Upper lobe of right lung (tissue), 1 donor: Measurements from ENCODE around the gene SNX12. TPM values are rescaled to one million over a fixed set of nuclear protein-coding genes. Genes with fewer than 3 reads are reported as not detected.

ENCODE experiments used
- ATAC-seq: fragments of 200-7000 bp; cut with Tn5 transposase; one replicate; pipeline ENCODE4 v1.9.1; 2020; ENCODE audit warnings: mild to moderate bottlenecking, moderate library complexity
- DNase-seq: peaks from one replicate; pipeline ENCODE4 v3.0.0-alpha.2; 2020
- H3K27ac ChIP-seq: fragments of 200-600 bp; one replicate; pipeline ENCODE4 v1.8.0; 2022
- H3K27me3 ChIP-seq: fragments of 200-600 bp; one replicate; pipeline ENCODE4 v1.8.0; 2022; ENCODE audit warnings: mild to moderate bottlenecking
- H3K36me3 ChIP-seq: fragments of 200-600 bp; one replicate; pipeline ENCODE4 v1.8.0; 2022
- H3K4me1 ChIP-seq: fragments of 200-600 bp; one replicate; pipeline ENCODE4 v1.8.0; 2022
- H3K4me3 ChIP-seq: fragments of 200-600 bp; one replicate; pipeline ENCODE4 v1.8.0; 2022; ENCODE audit warnings: mild to moderate bottlenecking
- H3K9me3 ChIP-seq: fragments of 200-600 bp; one replicate; pipeline ENCODE4 v1.8.0; 2022
- CTCF ChIP-seq: fragments of 200-600 bp; IDR thresholded peaks from one replicate; pipeline ENCODE4 v1.8.0; 2022; ENCODE audit warnings: antibody characterized with exemption
- intact Hi-C: fragments of 100-400 bp; cut with DNase I; formaldehyde crosslinking; loops from one replicate; pipeline ENCODE4 v1.11.0; 2022
- long read RNA-seq: library from polyadenylated mRNA; unstranded; transcript quantifications from one replicate; pipeline ENCODE4 v2.0.0, GENCODE V29; 2021
- total RNA-seq: library from RNA; stranded (reverse); fragmentation: NEBNext Ultra II Directional; extraction: Animal tissue kit (Norgen Biotek cat#: 25700); gene quantifications from one replicate; pipeline ENCODE4 v1.2.1, GENCODE V29; 2021
- donor health status: DM: no; HTN: yes; CAD: no; lungs with severe emphysema.

Gene SNX12
- total RNA-seq: 53.6 TPM
- long read RNA-seq, partial matches to known transcripts: 0 of 11 reads
- long read RNA-seq, other reads (novel, unspliced or antisense): 10 of 11 reads

GRCh38 chrX:71068044-71068918, at the start of gene SNX12:
TSS of gene SNX12 (minus strand) at chrX:71068334. CDS start at chrX:71068306, 28 bp downstream.
- ATAC-seq (peak; percentile 100), DNase-seq (peak; percentile 93)
- no peaks in the 10 kb centered on the region for H3K9me3 ChIP-seq
- H3K4me3 ChIP-seq: peak within 1 kb of the TSS; percentile 62
- TF ChIP-seq CTCF: no peak
- H3K4me1 ChIP-seq: peaks cover 4% of the 10 kb centered on the region
- H3K27ac ChIP-seq: peak within 1 kb of the TSS; percentile 82
- no peaks in the 10 kb centered on the region for H3K27me3 ChIP-seq
- H3K36me3 ChIP-seq: no peaks in the 10 kb centered on the region
- intact Hi-C loops: no loop called here

- no peak for ATAC-seq
- Histone ChIP-seq H3K36me3 (peaks cover 13% of the 10 kb centered on the region), H3K27ac (no peak overlapping the region)
Observed at GRCh38 chrX:71117358-71117757, 49.2 kb upstream of the SNX12 start.

GRCh38 chrX:71111921-71112431, 43.8 kb upstream of the SNX12 start:
- Histone ChIP-seq H3K27me3 (no peaks in the 10 kb centered on the region), H3K27ac (peak overlapping the region; percentile 42), H3K4me3 (peak overlapping the region; percentile 26), H3K4me1 (no peaks in the 10 kb centered on the region), H3K36me3 (no peaks in the 10 kb centered on the region), H3K9me3 (no peaks in the 10 kb centered on the region)
- no peak for TF ChIP-seq CTCF
- ATAC-seq (no peak), DNase-seq (no peak)
- intact Hi-C loops: no loop called here

More at GRCh38 chrX:71117358-71117757, 49.2 kb upstream of the SNX12 start:
- DNase-seq: no peak
- TF ChIP-seq CTCF: no peak
- Histone ChIP-seq H3K9me3 (no peaks in the 10 kb centered on the region), H3K4me3 (no peak overlapping the region), H3K27me3 (no peaks in the 10 kb centered on the region), H3K4me1 (no peaks in the 10 kb centered on the region)
- intact Hi-C loops: no loop called here

- intact Hi-C loops: no loop called here
- Histone ChIP-seq H3K27ac (peak within 1 kb of the TSS; percentile 42), H3K4me1 (no peaks in the 10 kb centered on the region), H3K9me3 (no peaks in the 10 kb centered on the region), H3K27me3 (no peaks in the 10 kb centered on the region), H3K36me3 (no peaks in the 10 kb centered on the region), H3K4me3 (peak within 1 kb of the TSS; percentile 26)
- peak; percentile 82 for ATAC-seq
- DNase-seq: no peak
- no peak for TF ChIP-seq CTCF
Observed at GRCh38 chrX:71111141-71111843, 43.2 kb upstream of the SNX12 start, which contains the start of gene IL2RG. TSS of gene IL2RG (minus strand) at chrX:71111577. CDS start at chrX:71111539, 38 bp downstream.

GRCh38 chrX:71109051-71109450, 40.9 kb upstream of the SNX12 start:
- no peaks in the 10 kb centered on the region for H3K27me3 ChIP-seq
- DNase-seq (no peak), ATAC-seq (no peak)
- no peak overlapping the region for H3K4me3 ChIP-seq
- no peaks in the 10 kb centered on the region for H3K4me1 ChIP-seq
- no peak for TF ChIP-seq CTCF
- no peak overlapping the region for H3K27ac ChIP-seq
- intact Hi-C loops: no loop called here
- no peaks in the 10 kb centered on the region for H3K36me3 ChIP-seq
- H3K9me3 ChIP-seq: no peaks in the 10 kb centered on the region
